ENCODE results near the gene UMODL1.

The UMODL1 gene

GRCh38 chr21:42191696-42192595, 120.8 kb downstream of the UMODL1 start:
- Histone ChIP-seq H3K27me3 (ENCODE audit: control insufficient read depth, insufficient read depth, low read length) (no peaks in the 10 kb centered on the region), H3K4me3 (ENCODE audit: low read length) (no peak overlapping the region), H3K4me1 (ENCODE audit: control insufficient read depth, insufficient read depth, low read length) (no peaks in the 10 kb centered on the region), H3K9me3 (ENCODE audit: control insufficient read depth, insufficient read depth, low read length) (no peaks in the 10 kb centered on the region), H3K27ac (ENCODE audit: low read length) (no peak overlapping the region), H3K36me3 (ENCODE audit: control insufficient read depth, insufficient read depth, low read length) (no peaks in the 10 kb centered on the region)
- DNase-seq (ENCODE audit: low read depth, low spot score), result no peak
- no CpG with 5 or more reads among the region's 21 CpGs for WGBS (ENCODE audit: insufficient coverage, insufficient read length)
